GM12873 (cell line): ENCODE measurements around the gene SNX24.

Experiments used
- CTCF ChIP-seq: IDR thresholded peaks from 2 replicates; pipeline ENCODE4 v1.5.1; 2012; ENCODE audit warnings: low read depth, mild to moderate bottlenecking, moderate library complexity, low read length, control low read depth; ENCODE audit not compliant: insufficient read depth; ENCODE audit errors: missing control alignments

Gene SNX24

DNA sequence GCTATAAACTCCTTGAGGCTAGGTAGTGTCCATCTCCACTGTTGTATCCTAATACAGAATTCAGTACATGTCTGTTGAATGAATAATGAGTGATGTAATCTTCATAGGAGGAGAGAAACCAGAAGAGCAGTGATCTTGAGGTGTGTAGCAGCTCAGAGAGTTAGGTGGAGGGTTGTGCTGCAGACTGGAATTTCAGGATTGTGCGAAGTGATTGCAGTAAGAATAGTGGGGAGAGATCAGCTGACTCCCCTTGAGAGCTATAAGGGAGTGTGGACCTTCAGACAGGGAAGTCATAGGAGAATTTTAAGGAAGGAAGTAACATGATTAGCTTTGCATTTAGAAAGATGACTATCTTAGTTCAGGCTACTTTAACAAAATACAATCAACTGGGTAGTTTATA lies 4.4 kb downstream of the SNX24 start:
- no peak for TF ChIP-seq CTCF

- no peak for TF ChIP-seq CTCF
These were observed 13.0 kb downstream of the SNX24 start for GRCh38 chr5:122858451-122858850.

DNA sequence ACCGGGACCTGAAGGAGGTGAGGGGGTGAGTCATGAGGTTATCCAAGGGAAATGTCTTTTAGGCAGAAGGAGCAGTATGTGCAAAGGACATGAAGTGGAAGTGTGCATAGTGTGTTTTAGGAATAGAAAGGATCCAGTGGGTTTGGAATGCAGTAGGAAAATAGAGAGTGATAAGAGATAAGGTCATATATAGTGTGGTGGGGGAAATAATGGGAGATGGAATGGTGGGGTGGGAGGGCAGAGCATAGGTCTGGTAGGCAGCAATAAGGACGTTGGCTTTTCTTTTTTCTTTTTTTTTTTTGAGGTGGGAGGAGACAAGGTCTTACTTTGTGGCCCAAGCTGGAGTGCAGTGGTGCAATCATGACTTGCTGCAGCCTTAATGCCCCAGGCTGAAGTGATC lies 17.8 kb downstream of the SNX24 start:
- no peak for TF ChIP-seq CTCF

DNA sequence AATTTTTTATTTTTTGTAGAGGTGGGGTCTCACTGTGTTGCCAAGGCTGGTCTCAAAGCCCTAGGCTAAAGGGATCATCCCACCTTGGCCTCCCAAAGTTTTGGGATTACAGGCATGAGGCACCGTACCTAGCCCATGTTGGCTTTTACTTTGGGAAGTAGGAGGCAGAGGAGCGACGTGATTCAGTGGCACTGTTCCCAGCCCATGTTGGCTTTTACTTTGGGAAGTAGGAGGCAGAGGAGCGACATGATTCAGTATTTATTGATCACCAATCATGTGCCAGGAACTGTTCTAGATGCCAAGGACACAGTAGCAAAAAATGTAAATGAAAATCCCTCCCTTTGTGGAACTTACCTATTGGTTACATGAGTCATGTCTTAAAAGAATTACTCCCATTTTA lies 18.3 kb downstream of the SNX24 start:
- TF ChIP-seq CTCF, result no peak

DNA sequence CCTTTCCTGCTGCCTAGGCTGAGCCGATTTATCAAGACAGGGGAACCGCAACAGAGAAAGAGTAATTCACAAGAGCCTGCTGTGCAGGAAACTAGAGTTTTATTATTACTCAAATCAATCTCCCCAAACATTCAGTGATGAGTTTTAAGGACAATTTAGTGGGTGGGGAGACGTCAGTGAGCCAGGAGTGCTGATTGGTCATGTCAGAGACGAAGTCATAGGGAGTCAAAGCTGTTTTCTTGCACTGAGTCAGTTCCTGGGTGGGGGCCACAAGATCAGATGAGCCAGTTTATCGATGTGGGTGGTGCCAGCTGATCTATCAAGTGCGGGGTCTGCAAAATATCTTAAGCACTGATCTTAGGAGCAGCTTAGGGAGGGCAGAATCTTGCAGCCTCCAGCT lies 19.0 kb downstream of the SNX24 start:
- TF ChIP-seq CTCF, result no peak

GRCh38 chr5:122864842-122865241 lies 19.4 kb downstream of the SNX24 start:
- TF ChIP-seq CTCF, result no peak

DNA sequence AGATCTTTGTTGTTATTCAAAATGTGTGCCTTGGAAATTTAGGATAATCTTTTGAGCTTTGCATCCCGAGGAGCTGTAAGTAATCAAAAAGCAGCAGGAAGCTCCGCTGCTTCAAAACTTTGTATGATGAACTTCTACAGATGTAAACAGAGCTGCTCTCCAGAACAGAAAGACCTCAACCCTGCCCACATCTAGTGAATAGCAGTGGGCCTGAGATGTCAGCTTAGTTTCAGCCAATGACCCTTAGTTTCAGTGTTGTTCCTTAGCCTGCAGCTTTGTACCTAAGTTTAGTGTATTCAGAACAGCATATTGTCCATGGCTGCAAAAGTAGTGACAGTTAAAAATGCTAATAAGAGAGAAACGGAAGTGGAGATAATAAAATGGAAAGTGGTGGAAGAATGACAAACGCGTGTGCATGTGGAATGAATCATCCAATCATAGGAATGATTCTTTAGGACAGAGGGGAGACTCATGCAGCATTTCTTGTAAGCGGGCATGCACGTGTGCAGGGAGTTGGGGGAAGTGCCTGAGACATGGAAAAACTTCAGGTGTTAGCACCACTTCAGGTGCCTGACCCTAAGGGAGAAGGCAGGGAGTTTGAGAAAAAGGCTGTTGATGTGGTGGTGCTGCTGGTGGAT lies 24.9 kb downstream of the SNX24 start:
- no peak for TF ChIP-seq CTCF
